NT2/D1 (cell line): ENCODE measurements around the gene SPOCK1.

Experiments used
- DNase-seq: peaks from one replicate; pipeline ENCODE4 v3.0.0-alpha.2; 2011; ENCODE audit warnings: low read depth, low spot score
- H3K27me3 ChIP-seq: 2 replicates; pipeline ENCODE4 v1.6.0; 2011; ENCODE audit warnings: mild to moderate bottlenecking; ENCODE audit not compliant: insufficient read length, insufficient read depth
- H3K36me3 ChIP-seq: 2 replicates; pipeline ENCODE4 v1.6.1; 2011; ENCODE audit warnings: mild to moderate bottlenecking, low read length, mixed read lengths; ENCODE audit not compliant: insufficient read depth, insufficient read length
- H3K4me1 ChIP-seq: 2 replicates; pipeline ENCODE4 v1.5.1; 2011; ENCODE audit not compliant: insufficient read depth, insufficient read length
- H3K4me3 ChIP-seq: 2 replicates; pipeline ENCODE4 v1.5.1; 2011; ENCODE audit warnings: low read depth; ENCODE audit not compliant: insufficient read length
- H3K9ac ChIP-seq: 2 replicates; pipeline ENCODE4 v1.6.0; 2011; ENCODE audit warnings: low read depth; ENCODE audit not compliant: insufficient read length
- H3K9me3 ChIP-seq: 2 replicates; pipeline ENCODE4 v1.5.1; 2011; ENCODE audit warnings: mild to moderate bottlenecking, low read length; ENCODE audit not compliant: insufficient read depth
- SUZ12 ChIP-seq: IDR thresholded peaks from 2 replicates; pipeline ENCODE4 v1.6.1; 2011; ENCODE audit not compliant: insufficient read length, insufficient read depth; ENCODE audit errors: extremely low read depth
- YY1 ChIP-seq: IDR thresholded peaks from 2 replicates; pipeline ENCODE4 v1.6.1; 2011; ENCODE audit not compliant: insufficient read length, insufficient read depth
- ZNF274 ChIP-seq: IDR thresholded peaks from 2 replicates; pipeline ENCODE4 v1.6.1; 2011; ENCODE audit warnings: mild to moderate bottlenecking, low read depth, low read length

Gene SPOCK1

DNA sequence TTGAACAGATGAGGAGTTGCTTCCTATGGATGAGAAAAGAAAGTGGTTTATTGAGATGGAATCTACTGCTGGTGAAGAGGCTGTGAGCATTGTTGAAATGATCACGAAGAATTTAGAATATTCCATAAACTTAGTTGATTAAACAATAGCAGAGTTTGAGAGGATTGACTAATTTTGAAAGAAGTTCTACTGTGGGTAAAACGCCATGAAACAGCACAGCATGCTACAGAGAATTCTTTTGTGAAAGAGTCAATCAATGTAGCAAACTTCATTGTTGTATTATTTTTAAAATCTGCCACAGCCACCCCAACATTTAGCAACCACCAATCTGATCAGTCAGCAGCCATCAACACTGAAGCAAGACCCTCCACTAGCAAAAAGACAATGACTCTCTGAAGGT is 309.1 kb downstream of the SPOCK1 start:
- Histone ChIP-seq H3K4me3 (no peak overlapping the region), H3K27me3 (no peaks in the 10 kb centered on the region), H3K4me1 (no peaks in the 10 kb centered on the region), H3K9me3 (no peaks in the 10 kb centered on the region), H3K9ac (no peak overlapping the region), H3K36me3 (no peaks in the 10 kb centered on the region)
- no peak for TF ChIP-seq ZNF274
- TF ChIP-seq YY1: no peak
- no peak for TF ChIP-seq SUZ12
- no peak for DNase-seq

DNA sequence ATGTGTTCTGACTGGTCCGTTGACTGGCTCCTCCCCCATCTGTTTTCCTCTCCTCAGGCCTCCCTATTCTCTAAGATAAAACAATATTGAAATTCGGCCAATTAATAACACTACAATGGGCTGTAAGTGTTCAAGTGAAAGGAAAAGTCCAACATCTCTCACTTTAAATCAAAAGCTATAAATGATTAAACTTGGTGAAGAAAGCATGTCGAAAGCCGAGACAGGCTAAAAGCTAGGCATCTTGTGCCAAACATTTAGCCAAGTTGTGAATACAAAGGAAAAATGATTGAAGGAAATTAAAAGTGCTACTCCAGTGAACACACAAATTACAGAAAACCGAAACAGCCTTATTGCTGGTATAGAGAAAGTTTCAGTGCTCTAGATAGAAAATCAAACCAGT is 310.6 kb downstream of the SPOCK1 start:
- Histone ChIP-seq H3K9ac (no peak overlapping the region), H3K9me3 (no peaks in the 10 kb centered on the region), H3K4me3 (no peak overlapping the region), H3K36me3 (no peaks in the 10 kb centered on the region), H3K4me1 (no peaks in the 10 kb centered on the region), H3K27me3 (no peaks in the 10 kb centered on the region)
- no peak for TF ChIP-seq SUZ12
- TF ChIP-seq ZNF274: no peak
- no peak for DNase-seq

DNA sequence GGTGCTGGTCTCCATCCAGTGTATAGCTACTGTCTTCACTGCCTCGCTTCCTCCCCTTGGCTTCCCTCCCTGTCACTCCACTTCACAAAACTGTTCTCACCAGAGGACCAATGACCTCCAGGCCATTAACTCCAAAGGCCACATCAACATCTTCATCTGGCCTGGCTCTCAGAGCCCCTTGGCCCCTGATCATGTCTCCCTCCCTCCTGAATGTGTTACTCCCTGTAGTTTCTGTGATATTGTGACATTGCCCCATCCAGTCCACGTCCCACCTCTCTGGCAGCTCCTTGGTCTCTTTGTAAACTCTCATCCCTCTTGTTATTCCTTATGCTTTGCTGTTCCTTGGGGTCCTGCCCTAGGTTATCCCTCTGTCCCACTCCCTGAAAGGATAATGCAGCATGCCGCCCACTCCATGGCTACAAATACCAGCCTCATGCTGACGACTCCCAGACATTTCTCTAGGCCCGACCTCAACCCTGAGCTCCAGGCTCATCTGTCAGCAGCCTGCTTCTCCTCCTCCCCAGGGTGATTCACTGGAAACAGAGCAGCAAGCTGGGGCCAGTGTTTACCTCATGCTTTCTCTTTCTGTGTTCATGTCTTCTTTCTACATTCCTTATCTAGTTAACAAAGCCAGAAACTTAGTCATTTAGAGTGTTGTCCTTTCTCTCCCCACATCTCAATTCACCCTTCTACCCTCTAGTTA is 312.2 kb downstream of the SPOCK1 start:
- no peak overlapping the region for H3K9ac ChIP-seq
- no peaks in the 10 kb centered on the region for H3K9me3 ChIP-seq
- no peak for TF ChIP-seq YY1
- TF ChIP-seq ZNF274: no peak
- no peak for TF ChIP-seq SUZ12
- no peak for DNase-seq
- no peaks in the 10 kb centered on the region for H3K4me1 ChIP-seq
- H3K4me3 ChIP-seq: no peak overlapping the region
- H3K27me3 ChIP-seq: no peaks in the 10 kb centered on the region
- no peaks in the 10 kb centered on the region for H3K36me3 ChIP-seq

DNA sequence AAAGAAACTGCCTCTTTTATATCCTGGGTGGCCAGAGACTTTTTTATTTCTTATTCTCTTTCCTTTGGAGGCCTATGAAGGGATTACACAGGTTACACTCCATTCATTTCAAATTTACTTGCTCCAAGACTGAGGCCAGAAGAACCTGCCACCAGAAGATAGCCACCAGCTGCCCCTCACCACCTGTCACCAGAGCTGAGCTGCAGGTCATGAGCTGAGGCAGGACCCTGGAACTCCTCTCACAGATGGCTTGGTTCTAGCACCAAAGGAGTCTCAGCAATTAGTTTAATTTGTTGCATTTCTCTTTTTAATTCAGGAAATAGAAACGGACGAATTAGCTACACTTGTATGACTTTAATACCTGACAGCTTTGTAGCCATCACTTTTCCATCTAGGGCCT is 313.9 kb downstream of the SPOCK1 start:
- Histone ChIP-seq H3K4me1 (no peaks in the 10 kb centered on the region), H3K36me3 (no peaks in the 10 kb centered on the region), H3K9ac (no peak overlapping the region), H3K4me3 (no peak overlapping the region), H3K9me3 (no peaks in the 10 kb centered on the region), H3K27me3 (no peaks in the 10 kb centered on the region)
- TF ChIP-seq ZNF274: no peak
- no peak for TF ChIP-seq SUZ12
- no peak for TF ChIP-seq YY1
- DNase-seq: no peak

DNA sequence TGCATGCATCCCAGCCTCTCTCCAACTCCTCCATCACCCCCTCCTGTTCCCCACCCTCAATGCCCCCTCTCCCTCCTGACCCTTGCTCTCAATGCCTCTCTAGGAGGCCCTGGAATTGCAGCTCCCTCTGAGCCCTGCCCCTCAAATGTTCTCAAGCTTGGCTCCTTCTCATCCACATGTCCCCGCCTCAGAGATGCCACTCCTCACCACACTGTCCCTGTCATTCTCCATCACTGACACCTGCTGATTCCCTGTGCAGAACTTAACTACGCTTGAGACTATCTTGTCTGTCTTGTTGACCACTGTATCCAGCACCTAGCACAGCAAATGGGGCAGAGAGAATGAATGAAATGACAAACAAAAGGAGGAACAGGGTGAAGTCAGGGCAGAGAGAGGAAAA is 314.4 kb downstream of the SPOCK1 start:
- H3K9me3 ChIP-seq: no peaks in the 10 kb centered on the region
- no peak for DNase-seq
- no peak for TF ChIP-seq ZNF274
- no peak for TF ChIP-seq YY1
- TF ChIP-seq SUZ12: no peak
- no peaks in the 10 kb centered on the region for H3K36me3 ChIP-seq
- no peaks in the 10 kb centered on the region for H3K27me3 ChIP-seq
- no peaks in the 10 kb centered on the region for H3K4me1 ChIP-seq
- no peak overlapping the region for H3K9ac ChIP-seq
- H3K4me3 ChIP-seq: no peak overlapping the region

DNA sequence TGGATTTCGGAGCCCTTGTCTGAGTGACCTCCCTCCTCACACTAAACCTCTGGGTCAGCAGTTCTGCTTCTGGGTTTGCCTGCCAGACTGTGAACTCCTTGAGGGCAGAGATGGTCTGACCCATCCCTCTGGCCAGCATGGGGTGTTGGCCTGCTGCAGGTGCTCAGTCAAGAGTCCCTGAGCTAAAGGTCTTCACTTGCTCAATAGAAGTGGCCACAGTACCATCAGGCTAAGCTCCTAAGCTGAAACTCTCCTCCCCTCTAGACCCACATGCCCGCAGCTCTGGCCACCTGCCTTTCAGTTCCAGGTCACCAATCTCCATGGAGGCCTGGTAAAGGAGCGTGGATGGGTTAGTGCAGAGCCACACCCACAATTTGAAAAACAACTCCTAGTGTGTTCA is 316.6 kb downstream of the SPOCK1 start:
- TF ChIP-seq SUZ12: no peak
- no peak for TF ChIP-seq YY1
- no peak for TF ChIP-seq ZNF274
- no peak overlapping the region for H3K9ac ChIP-seq
- H3K9me3 ChIP-seq: no peaks in the 10 kb centered on the region
- no peaks in the 10 kb centered on the region for H3K36me3 ChIP-seq
- no peaks in the 10 kb centered on the region for H3K27me3 ChIP-seq
- no peak overlapping the region for H3K4me3 ChIP-seq
- no peak for DNase-seq
- H3K4me1 ChIP-seq: no peaks in the 10 kb centered on the region

DNA sequence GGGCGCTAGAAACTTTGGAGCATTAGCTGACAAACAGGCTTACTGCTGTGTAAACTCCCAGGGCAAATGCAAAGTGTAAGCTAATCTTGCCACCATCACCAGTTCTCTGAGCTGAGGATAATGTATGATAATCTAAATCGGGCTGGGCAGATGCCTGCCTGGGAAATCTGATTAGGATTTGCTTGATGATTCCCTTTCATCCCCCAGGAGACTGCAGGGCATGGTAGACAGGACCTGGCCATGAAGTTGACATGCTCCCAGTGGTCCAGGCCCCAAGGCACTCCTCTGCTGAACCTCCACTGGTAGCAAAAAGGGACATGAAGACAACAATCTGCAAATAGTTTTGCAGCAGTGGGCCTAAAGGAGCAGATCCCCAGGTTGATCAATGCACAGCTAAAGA is 317.5 kb downstream of the SPOCK1 start:
- H3K27me3 ChIP-seq: no peaks in the 10 kb centered on the region
- H3K4me3 ChIP-seq: no peak overlapping the region
- H3K4me1 ChIP-seq: peaks cover 2% of the 10 kb centered on the region
- TF ChIP-seq SUZ12 (no peak), YY1 (no peak), ZNF274 (no peak)
- no peak for DNase-seq
- no peak overlapping the region for H3K9ac ChIP-seq
- H3K9me3 ChIP-seq: no peaks in the 10 kb centered on the region
- H3K36me3 ChIP-seq: no peaks in the 10 kb centered on the region
